Measurements from ENCODE around the gene PXN.

- no peak for TF ChIP-seq CTCF (IDR thresholded peaks at IDR 0.05)
- TF ChIP-seq POLR2A (IDR thresholded peaks at IDR 0.05) = no peak
Measured at GRCh38 chr12:120239776-120240494, 25.6 kb downstream of the PXN start.

Measured in right lobe of liver (tissue), 4 donors.